Endothelial cell of umbilical vein (primary cell): ENCODE data around the gene FOXD2. TPM values are rescaled to one million over a fixed set of nuclear protein-coding genes. Genes with fewer than 3 reads are reported as not detected.

Experiments used
- BruUV-seq: library from RNA; stranded (reverse); fragments of 400-500 nt; replicated peaks from 2 replicates; lab custom pipeline; 2021; lab: Mats Ljungman, UMichigan
- CTCF ChIA-PET: fragments of 300-600, 350-600 bp; sonication (Branson Sonifier 250); formaldehyde crosslinking; loops from one replicate; lab custom pipeline; 2021; ENCODE audit warnings: antibody characterized with exemption, inconsistent platforms; lab: Charles Lee
- POLR2A ChIA-PET: fragments of 300-600, 350-600 bp; sonication (Branson Sonifier 250); formaldehyde crosslinking; loops from one replicate; lab custom pipeline; 2021; ENCODE audit warnings: antibody characterized with exemption, inconsistent platforms; lab: Charles Lee
- DNase-seq: peaks from one replicate; pipeline ENCODE4 v3.0.0-alpha.2; 2011; ENCODE audit warnings: low read depth, low spot score
- FAIRE-seq: peaks from 2 replicates; lab custom pipeline; 2011; peaks lifted over from hg19 to GRCh38; lab: Jason Lieb, UNC
- H2AFZ ChIP-seq: 2 replicates; pipeline ENCODE4 v1.6.0; 2012; ENCODE audit warnings: low read depth, low read length, control low read depth, inconsistent platforms
- H3K27ac ChIP-seq: 2 replicates; pipeline ENCODE4 v1.5.1; 2011; ENCODE audit warnings: low read depth, mild to moderate bottlenecking, control low read depth, low read length, moderate library complexity; ENCODE audit not compliant: insufficient read depth
- H3K27me3 ChIP-seq, 2 experiments: 2 replicates each; pipeline versions ENCODE4 v1.6.0 to v1.6.1; 2011; ENCODE audit warnings: low read length in 2 of 2, mixed read lengths in 1 of 2; ENCODE audit not compliant: control insufficient read depth in 2 of 2, insufficient read depth in 2 of 2
- H3K36me3 ChIP-seq, 2 experiments: 2 replicates in 1 of 2; 3 replicates in 1 of 2; pipeline ENCODE4 v1.5.1; 2011; ENCODE audit warnings: low read length in 2 of 2, mild to moderate bottlenecking in 1 of 2, moderate library complexity in 1 of 2; ENCODE audit not compliant: control insufficient read depth in 2 of 2, insufficient read depth in 2 of 2; ENCODE audit errors: extremely low read depth in 1 of 2
- H3K4me1 ChIP-seq: 3 replicates; pipeline ENCODE4 v1.5.1; 2011; ENCODE audit warnings: mild to moderate bottlenecking, low read length; ENCODE audit not compliant: control insufficient read depth, insufficient read depth; ENCODE audit errors: extremely low read depth
- H3K4me2 ChIP-seq: 2 replicates; pipeline ENCODE4 v1.6.1; 2011; ENCODE audit warnings: low read length, control low read depth, mixed read lengths; ENCODE audit not compliant: insufficient read depth
- H3K4me3 ChIP-seq, 3 experiments: fragments of 200-600 bp in 1 of 3; sonication (generic), shearing (Covaris generic) in 1 of 3; replicated peaks in 1 of 3; 2 replicates each; pipeline ENCODE4 v1.5.1; 2011 to 2016; ENCODE audit warnings: control low read depth in 3 of 3, low read length in 3 of 3, mild to moderate bottlenecking in 2 of 3, inconsistent platforms in 1 of 3, low read depth in 1 of 3, moderate library complexity in 1 of 3; ENCODE audit not compliant: insufficient read depth in 1 of 3
- H3K79me2 ChIP-seq: 2 replicates; pipeline ENCODE4 v1.6.0; 2012; ENCODE audit warnings: low read length, inconsistent platforms; ENCODE audit not compliant: control insufficient read depth, insufficient read depth
- H3K9ac ChIP-seq: replicated peaks from 2 replicates; pipeline ENCODE3; 2011; ENCODE audit warnings: low read length, control low read depth; ENCODE audit not compliant: insufficient read depth; ENCODE audit errors: extremely low read depth
- H3K9me1 ChIP-seq: replicated peaks from 3 replicates; pipeline ENCODE4 v1.6.0; 2011; ENCODE audit warnings: mild to moderate bottlenecking, low read length; ENCODE audit not compliant: control insufficient read depth, insufficient read depth; ENCODE audit errors: extremely low read depth
- H3K9me3 ChIP-seq: replicated peaks from 2 replicates; pipeline ENCODE4 v1.5.1; 2012; ENCODE audit warnings: low read length, inconsistent platforms; ENCODE audit not compliant: control insufficient read depth, insufficient read depth
- H4K20me1 ChIP-seq: replicated peaks from 2 replicates; pipeline ENCODE3; 2011; ENCODE audit warnings: mild to moderate bottlenecking, low read length; ENCODE audit not compliant: control insufficient read depth, insufficient read depth; ENCODE audit errors: extremely low read depth
- CTCF ChIP-seq, 2 donors: IDR thresholded peaks; 1 replicate in 1 of 2; 2 replicates in 1 of 2; pipeline ENCODE4 v1.5.1; 2011; ENCODE audit warnings: low read length in 2 of 2, mild to moderate bottlenecking in 2 of 2, moderate library complexity in 2 of 2, control low read depth in 1 of 2, inconsistent platforms in 1 of 2, low read depth in 1 of 2; ENCODE audit not compliant: insufficient read depth in 1 of 2; ENCODE audit errors: extremely low read depth in 1 of 2
- EZH2 ChIP-seq: IDR thresholded peaks from 2 replicates; pipeline ENCODE4 v1.6.1; 2012; ENCODE audit warnings: borderline replicate concordance, low read depth, mild to moderate bottlenecking, moderate library complexity, low read length, inconsistent platforms; ENCODE audit not compliant: severe bottlenecking
- FOS ChIP-seq: IDR thresholded peaks from 2 replicates; pipeline ENCODE4 v1.6.1; 2011; ENCODE audit warnings: mild to moderate bottlenecking, low read length, moderate library complexity, borderline replicate concordance; ENCODE audit not compliant: insufficient read depth
- GATA2 ChIP-seq: IDR thresholded peaks from 2 replicates; pipeline ENCODE4 v1.7.0; 2011; ENCODE audit warnings: low read depth, mild to moderate bottlenecking, moderate library complexity, mixed read lengths, low read length; ENCODE audit not compliant: insufficient read length, insufficient read depth
- JUN ChIP-seq: IDR thresholded peaks from 2 replicates; pipeline ENCODE4 v1.6.1; 2011; ENCODE audit warnings: borderline replicate concordance, low read depth; ENCODE audit not compliant: insufficient read length, insufficient read depth
- MAX ChIP-seq: IDR thresholded peaks from 2 replicates; pipeline ENCODE4 v1.6.1; 2011; ENCODE audit not compliant: insufficient read depth, insufficient read length
- MYC ChIP-seq: IDR thresholded peaks from one replicate; pipeline ENCODE4 v1.6.1; 2011; ENCODE audit warnings: mild to moderate bottlenecking, low read depth, low read length
- POLR2A ChIP-seq: IDR thresholded peaks from 2 replicates; pipeline ENCODE4 v1.6.1; 2012; ENCODE audit warnings: low read depth, mild to moderate bottlenecking, control low read depth, low read length
- POLR2AphosphoS5 ChIP-seq: IDR thresholded peaks from 2 replicates; pipeline ENCODE4 v1.6.1; 2012; ENCODE audit warnings: low read depth, mild to moderate bottlenecking, control low read depth, low read length, moderate library complexity; ENCODE audit not compliant: insufficient read depth
- dilution Hi-C: fragments of 300-500 bp; cut with MboI; formaldehyde crosslinking; loops from one replicate; pipeline ENCODE4 v1.15.0; 2019; ENCODE audit warnings: low sequenced_read_pairs; ENCODE audit not compliant: extremely low pct_ligation_motif_present
- intact Hi-C: fragments of 100-400 bp; cut with micrococcal nuclease; formaldehyde crosslinking; loops from one replicate; pipeline ENCODE4 v1.10.0; 2022
- polyA plus RNA-seq, 4 experiments: library from polyadenylated mRNA; depleted of rRNA in 3 of 4; stranded (reverse) in 3 of 4; unstranded in 1 of 4; fragments of >200 nt; gene quantifications; 2 replicates each; pipeline versions ENCODE4 v1.2.1 to v1.2.3, GENCODE V29; 2011 to 2012; ENCODE audit warnings: missing spikeins in 1 of 4
- total RNA-seq: library from RNA; stranded (reverse); gene quantifications from 2 replicates; pipeline ENCODE4 v1.2.3, GENCODE V29; 2021

Gene FOXD2
- total and polyA plus RNA-seq, 2 donors (not counting 3 experiments of a cell fraction or from before 2014, with no cell fraction given), result 0.01 to 0.09 TPM

- Histone ChIP-seq H3K4me2 (no peak overlapping the region), H3K27ac (no peak overlapping the region), H3K9me3 (no peaks in the 10 kb centered on the region), H4K20me1 (no peaks in the 10 kb centered on the region), H3K9ac (no peak overlapping the region), H3K4me3 (no peak overlapping the region), H3K9me1 (no peaks in the 10 kb centered on the region), H3K27me3 (peaks cover 12 to 14% of the 10 kb centered on the region in 2 experiments), H2AFZ (no peak overlapping the region), H3K4me1 (no peaks in the 10 kb centered on the region), H3K79me2 (no peaks in the 10 kb centered on the region), H3K36me3 (no peaks in the 10 kb centered on the region)
- TF ChIP-seq MYC, result no peak
- no peak for TF ChIP-seq EZH2
- TF ChIP-seq FOS, result no peak
- no peak for TF ChIP-seq POLR2AphosphoS5
- no peak for TF ChIP-seq CTCF (IDR thresholded peaks at IDR 0.05; ENCODE audit: extremely low read depth in 1 of 2, insufficient read depth in 1 of 2, low read depth in 1 of 2, low read length in 2 of 2)
- no peak for TF ChIP-seq POLR2A
- TF ChIP-seq JUN, result no peak
- no peak for TF ChIP-seq MAX
- no peak for TF ChIP-seq GATA2
- no TSS peak for BruUV-seq
- intact Hi-C loops, result loop anchor here (1.0 to 5.0 kb wide), 3 partner anchors 35 to 245 kb away; partner anchors contain the start of gene STIL
- CTCF ChIA-PET, result interaction anchor here (0.9 to 3.7 kb wide), 11 partner anchors 8 to 302 kb away, joined by 3 to 46 read pairs (median 4); no protein-coding TSS in a partner anchor
- FAIRE-seq, result no peak
- dilution Hi-C loops, result no loop called here
- POLR2A ChIA-PET, result no interaction called here
- no peak for DNase-seq
Measured at GRCh38 chr1:47423872-47424271, 14.0 kb upstream of the FOXD2 start.
